ENCODE results near the gene ADGRL3. TPM values are rescaled to one million over a fixed set of nuclear protein-coding genes. Genes with fewer than 3 reads are reported as not detected.

Gene ADGRL3
- total and polyA plus RNA-seq, 2 donors = 3.1 to 70.1 TPM

GRCh38 chr4:61785761-61786160, 585.6 kb downstream of the ADGRL3 start:
- Histone ChIP-seq H3K27ac (ENCODE audit: low read depth) (no peak overlapping the region), H3K4me1 (ENCODE audit: insufficient read depth) (no peaks in the 10 kb centered on the region), H3K4me3 (ENCODE audit: low read depth, low read length) (no peak overlapping the region), H3K36me3 (ENCODE audit: insufficient read depth) (no peaks in the 10 kb centered on the region)
- no peak for DNase-seq (ENCODE audit: extremely low spot score)
- WGBS = 43% methylated on average over 1 of the region's 1 CpG

- WGBS = 70% methylated on average over 2 of the region's 2 CpGs
- Histone ChIP-seq H3K36me3 (ENCODE audit: insufficient read depth) (no peaks in the 10 kb centered on the region), H3K4me1 (ENCODE audit: insufficient read depth) (no peaks in the 10 kb centered on the region), H3K27ac (ENCODE audit: low read depth) (no peak overlapping the region), H3K4me3 (ENCODE audit: low read depth, low read length) (no peak overlapping the region)
- DNase-seq (ENCODE audit: extremely low spot score) = no peak
Measured at GRCh38 chr4:61786211-61786610, 586.1 kb downstream of the ADGRL3 start.

GRCh38 chr4:61795998-61796397, 595.9 kb downstream of the ADGRL3 start:
- no peak for DNase-seq (ENCODE audit: extremely low spot score)
- WGBS = 77% methylated on average over 6 of the region's 6 CpGs
- H3K4me1 ChIP-seq (ENCODE audit: insufficient read depth) = no peaks in the 10 kb centered on the region
- H3K36me3 ChIP-seq (ENCODE audit: insufficient read depth) = no peaks in the 10 kb centered on the region
- H3K4me3 ChIP-seq (ENCODE audit: low read depth, low read length) = no peak overlapping the region
- H3K27ac ChIP-seq (ENCODE audit: low read depth) = no peak overlapping the region

GRCh38 chr4:61799794-61800193, 599.7 kb downstream of the ADGRL3 start:
- 69% methylated on average over 2 of the region's 2 CpGs for WGBS
- Histone ChIP-seq H3K36me3 (ENCODE audit: insufficient read depth) (no peaks in the 10 kb centered on the region), H3K4me1 (ENCODE audit: insufficient read depth) (no peaks in the 10 kb centered on the region), H3K4me3 (ENCODE audit: low read depth, low read length) (no peak overlapping the region), H3K27ac (ENCODE audit: low read depth) (no peak overlapping the region)
- DNase-seq (ENCODE audit: extremely low spot score) = no peak

GRCh38 chr4:61805227-61805626, 605.1 kb downstream of the ADGRL3 start:
- no peaks in the 10 kb centered on the region for H3K36me3 ChIP-seq (ENCODE audit: insufficient read depth)
- H3K27ac ChIP-seq (ENCODE audit: low read depth) = no peak overlapping the region
- DNase-seq (ENCODE audit: extremely low spot score) = no peak
- no peaks in the 10 kb centered on the region for H3K4me1 ChIP-seq (ENCODE audit: insufficient read depth)
- H3K4me3 ChIP-seq (ENCODE audit: low read depth, low read length) = no peak overlapping the region
- 94% methylated on average over 2 of the region's 2 CpGs for WGBS

- no peaks in the 10 kb centered on the region for H3K4me1 ChIP-seq (ENCODE audit: insufficient read depth)
- WGBS = 72% methylated on average over 2 of the region's 2 CpGs
- no peak overlapping the region for H3K27ac ChIP-seq (ENCODE audit: low read depth)
- H3K36me3 ChIP-seq (ENCODE audit: insufficient read depth) = no peaks in the 10 kb centered on the region
- no peak overlapping the region for H3K4me3 ChIP-seq (ENCODE audit: low read depth, low read length)
- no peak for DNase-seq (ENCODE audit: extremely low spot score)
Measured at GRCh38 chr4:61805979-61806378, 605.9 kb downstream of the ADGRL3 start.

- H3K27ac ChIP-seq (ENCODE audit: low read depth) = no peak overlapping the region
- H3K4me1 ChIP-seq (ENCODE audit: insufficient read depth) = no peaks in the 10 kb centered on the region
- no peaks in the 10 kb centered on the region for H3K36me3 ChIP-seq (ENCODE audit: insufficient read depth)
- H3K4me3 ChIP-seq (ENCODE audit: low read depth, low read length) = no peak overlapping the region
- 75% methylated on average over 2 of the region's 2 CpGs for WGBS
- DNase-seq (ENCODE audit: extremely low spot score) = no peak
Measured at GRCh38 chr4:61812171-61812570, 612.0 kb downstream of the ADGRL3 start.

- H3K36me3 ChIP-seq (ENCODE audit: insufficient read depth) = no peaks in the 10 kb centered on the region
- no peak overlapping the region for H3K4me3 ChIP-seq (ENCODE audit: low read depth, low read length)
- no peaks in the 10 kb centered on the region for H3K4me1 ChIP-seq (ENCODE audit: insufficient read depth)
- DNase-seq (ENCODE audit: extremely low spot score) = no peak
- H3K27ac ChIP-seq (ENCODE audit: low read depth) = no peak overlapping the region
- 96% methylated on average over 4 of the region's 4 CpGs for WGBS
Measured at GRCh38 chr4:61817071-61817470, 616.9 kb downstream of the ADGRL3 start.

- WGBS = 67% methylated on average over 3 of the region's 3 CpGs
Measured at GRCh38 chr4:61820136-61820535, 620.0 kb downstream of the ADGRL3 start.

GRCh38 chr4:61824454-61824853, 624.3 kb downstream of the ADGRL3 start:
- no peak for DNase-seq (ENCODE audit: extremely low spot score)
- no peak overlapping the region for H3K27ac ChIP-seq (ENCODE audit: low read depth)
- no peaks in the 10 kb centered on the region for H3K4me1 ChIP-seq (ENCODE audit: insufficient read depth)
- H3K36me3 ChIP-seq (ENCODE audit: insufficient read depth) = no peaks in the 10 kb centered on the region
- WGBS = 76% methylated on average over 2 of the region's 2 CpGs
- H3K4me3 ChIP-seq (ENCODE audit: low read depth, low read length) = no peak overlapping the region

More at GRCh38 chr4:61820136-61820535, 620.0 kb downstream of the ADGRL3 start:
- Histone ChIP-seq H3K36me3 (ENCODE audit: insufficient read depth) (no peaks in the 10 kb centered on the region), H3K27ac (ENCODE audit: low read depth) (no peak overlapping the region), H3K4me1 (ENCODE audit: insufficient read depth) (no peaks in the 10 kb centered on the region), H3K4me3 (ENCODE audit: low read depth, low read length) (no peak overlapping the region)
- DNase-seq (ENCODE audit: extremely low spot score) = no peak

- Histone ChIP-seq H3K36me3 (ENCODE audit: insufficient read depth) (no peaks in the 10 kb centered on the region), H3K27ac (ENCODE audit: low read depth) (no peak overlapping the region), H3K4me1 (ENCODE audit: insufficient read depth) (no peaks in the 10 kb centered on the region), H3K4me3 (ENCODE audit: low read depth, low read length) (no peak overlapping the region)
- 10% methylated on average over 1 of the region's 1 CpG for WGBS
- DNase-seq (ENCODE audit: extremely low spot score) = peak; percentile 3
Measured at GRCh38 chr4:61827907-61828391, 627.8 kb downstream of the ADGRL3 start.

GRCh38 chr4:61828960-61829359, 628.8 kb downstream of the ADGRL3 start:
- Histone ChIP-seq H3K4me3 (ENCODE audit: low read depth, low read length) (no peak overlapping the region), H3K4me1 (ENCODE audit: insufficient read depth) (no peaks in the 10 kb centered on the region), H3K27ac (ENCODE audit: low read depth) (no peak overlapping the region), H3K36me3 (ENCODE audit: insufficient read depth) (no peaks in the 10 kb centered on the region)
- 81% methylated on average over 3 of the region's 3 CpGs for WGBS
- DNase-seq (ENCODE audit: extremely low spot score) = no peak

GRCh38 chr4:61831987-61832386, 631.9 kb downstream of the ADGRL3 start:
- no peak overlapping the region for H3K27ac ChIP-seq (ENCODE audit: low read depth)
- 80% methylated on average over 1 of the region's 1 CpG for WGBS

GRCh38 chr4:61837395-61837794, 637.3 kb downstream of the ADGRL3 start:
- Histone ChIP-seq H3K4me1 (ENCODE audit: insufficient read depth) (no peaks in the 10 kb centered on the region), H3K4me3 (ENCODE audit: low read depth, low read length) (no peak overlapping the region)
- WGBS = 83% methylated on average over 2 of the region's 2 CpGs

More at GRCh38 chr4:61831987-61832386, 631.9 kb downstream of the ADGRL3 start:
- DNase-seq (ENCODE audit: extremely low spot score) = no peak
- Histone ChIP-seq H3K36me3 (ENCODE audit: insufficient read depth) (no peaks in the 10 kb centered on the region), H3K4me3 (ENCODE audit: low read depth, low read length) (no peak overlapping the region), H3K4me1 (ENCODE audit: insufficient read depth) (no peaks in the 10 kb centered on the region)

GRCh38 chr4:61838072-61838471, 637.9 kb downstream of the ADGRL3 start:
- Histone ChIP-seq H3K4me3 (ENCODE audit: low read depth, low read length) (no peak overlapping the region), H3K36me3 (ENCODE audit: insufficient read depth) (no peaks in the 10 kb centered on the region), H3K27ac (ENCODE audit: low read depth) (no peak overlapping the region), H3K4me1 (ENCODE audit: insufficient read depth) (no peaks in the 10 kb centered on the region)
- DNase-seq (ENCODE audit: extremely low spot score) = no peak

More at GRCh38 chr4:61837395-61837794, 637.3 kb downstream of the ADGRL3 start:
- DNase-seq (ENCODE audit: extremely low spot score) = no peak
- Histone ChIP-seq H3K36me3 (ENCODE audit: insufficient read depth) (no peaks in the 10 kb centered on the region), H3K27ac (ENCODE audit: low read depth) (no peak overlapping the region)

Data from urinary bladder (tissue), 4 donors.